Breast epithelium (tissue), 4 donors: ENCODE data around the gene MOCS3. TPM values are rescaled to one million over a fixed set of nuclear protein-coding genes. Genes with fewer than 3 reads are reported as not detected.

Experiments
- DNase-seq, 2 donors: peaks; one replicate each; pipeline ENCODE4 v3.0.0-alpha.2; 2019; ENCODE audit warnings: low spot score in 2 of 2
- H3K27ac ChIP-seq, 2 donors: fragments of 200-600 bp; sonication (generic) in 1 of 2; one replicate each; pipeline ENCODE4 v1.5.1; 2016 to 2019; ENCODE audit warnings: mild to moderate bottlenecking in 1 of 2
- H3K27me3 ChIP-seq, 2 donors: fragments of 200-600 bp; sonication (generic) in 1 of 2; one replicate each; pipeline versions ENCODE4 v1.5.1 to v1.6.0; 2017 to 2019; ENCODE audit warnings: control low read depth in 1 of 2, mild to moderate bottlenecking in 1 of 2
- H3K36me3 ChIP-seq: fragments of 200-600 bp; one replicate; pipeline ENCODE4 v1.5.1; 2019
- H3K4me1 ChIP-seq, 2 donors: fragments of 200-600 bp; sonication (generic); one replicate each; pipeline ENCODE4 v1.5.1; 2016 to 2019; ENCODE audit warnings: control low read depth in 1 of 2
- H3K4me3 ChIP-seq, 3 donors: fragments of 200-600 bp; sonication (generic); 1 replicate in 2 of 3; 2 replicates in 1 of 3; pipeline ENCODE4 v1.5.1; 2016 to 2019; ENCODE audit warnings: mild to moderate bottlenecking in 3 of 3, moderate library complexity in 2 of 3
- H3K9me3 ChIP-seq, 2 donors: fragments of 200-600 bp; sonication (generic) in 1 of 2; one replicate each; pipeline ENCODE4 v1.5.1; 2016 to 2019; ENCODE audit warnings: control low read depth in 1 of 2
- CTCF ChIP-seq, 3 donors: fragments of 450-650 bp; IDR thresholded peaks; one replicate each; pipeline ENCODE4 v1.5.1; 2016 to 2017; ENCODE audit warnings: antibody characterized with exemption in 3 of 3, mild to moderate bottlenecking in 3 of 3, moderate library complexity in 3 of 3
- POLR2A ChIP-seq: fragments of 450-650 bp; IDR thresholded peaks from one replicate; pipeline ENCODE4 v1.6.1; 2016; ENCODE audit warnings: antibody characterized with exemption, mild to moderate bottlenecking, moderate library complexity
- POLR2AphosphoS5 ChIP-seq, 3 donors: sonication (generic); formaldehyde crosslinking; IDR thresholded peaks; one replicate each; pipeline ENCODE4 v1.6.1; 2017; ENCODE audit warnings: antibody characterized with exemption in 3 of 3
- intact Hi-C: fragments of 100-400 bp; cut with DNase I; formaldehyde crosslinking; loops from one replicate; pipeline ENCODE4 v1.15.1; 2023; ENCODE audit warnings: low total_unique reads
- total RNA-seq, 3 donors: library from RNA; depleted of rRNA; stranded (reverse); fragments of >200 nt; gene quantifications; one replicate each; pipeline ENCODE4 v1.1.0, GENCODE V29; 2016

MOCS3 gene
- total RNA-seq, 3 donors from 2014 or later, result 4.5 to 6.4 (median 4.9) TPM

- Histone ChIP-seq H3K27ac (no peak overlapping the region), H3K27me3 (peaks cover 0 to 3% of the 10 kb centered on the region in 2 donors), H3K4me1 (no peaks in the 10 kb centered on the region), H3K9me3 (no peaks in the 10 kb centered on the region), H3K36me3 (no peaks in the 10 kb centered on the region), H3K4me3 (no peak overlapping the region)
- no peak for TF ChIP-seq POLR2AphosphoS5 (IDR thresholded peaks at IDR 0.05)
- no peak for TF ChIP-seq CTCF (IDR thresholded peaks at IDR 0.05)
- TF ChIP-seq POLR2A, result no peak
- no peak for DNase-seq
- intact Hi-C loops, result loop anchor here (2.0 kb wide), 1 partner anchor 310 kb away; no protein-coding TSS in a partner anchor
These were observed 38.6 kb downstream of the MOCS3 start for GRCh38 chr20:50996901-50997865.

DNA sequence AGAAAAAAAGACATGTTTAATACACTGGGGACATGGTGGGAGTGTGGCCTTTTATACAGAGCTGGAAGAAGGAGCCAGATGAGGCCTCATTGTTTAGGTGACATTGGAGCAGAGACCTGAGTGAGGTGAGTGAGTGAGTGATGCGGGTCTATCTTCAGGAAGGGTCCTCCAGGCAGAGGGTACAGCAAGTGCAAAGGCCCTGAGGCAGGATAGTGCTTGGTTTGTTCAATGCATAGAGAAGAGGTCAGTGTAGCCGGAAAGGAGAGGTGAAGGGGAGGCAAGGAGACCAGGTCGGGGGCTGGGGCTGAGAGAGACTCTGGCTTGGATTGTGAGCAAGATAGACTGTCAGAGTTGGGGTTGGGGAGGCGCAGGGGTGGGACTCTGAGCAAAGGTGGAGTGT, 40.7 kb downstream of the MOCS3 start:
- no peak for DNase-seq
- Histone ChIP-seq H3K36me3 (no peaks in the 10 kb centered on the region), H3K4me3 (no peak overlapping the region), H3K27me3 (peaks cover 0 to 3% of the 10 kb centered on the region in 2 donors), H3K4me1 (no peaks in the 10 kb centered on the region), H3K9me3 (no peaks in the 10 kb centered on the region), H3K27ac (no peak overlapping the region)
- TF ChIP-seq POLR2AphosphoS5 (IDR thresholded peaks at IDR 0.05) (no peak), POLR2A (no peak), CTCF (IDR thresholded peaks at IDR 0.05) (no peak)
- intact Hi-C loops, result no loop called here

DNA sequence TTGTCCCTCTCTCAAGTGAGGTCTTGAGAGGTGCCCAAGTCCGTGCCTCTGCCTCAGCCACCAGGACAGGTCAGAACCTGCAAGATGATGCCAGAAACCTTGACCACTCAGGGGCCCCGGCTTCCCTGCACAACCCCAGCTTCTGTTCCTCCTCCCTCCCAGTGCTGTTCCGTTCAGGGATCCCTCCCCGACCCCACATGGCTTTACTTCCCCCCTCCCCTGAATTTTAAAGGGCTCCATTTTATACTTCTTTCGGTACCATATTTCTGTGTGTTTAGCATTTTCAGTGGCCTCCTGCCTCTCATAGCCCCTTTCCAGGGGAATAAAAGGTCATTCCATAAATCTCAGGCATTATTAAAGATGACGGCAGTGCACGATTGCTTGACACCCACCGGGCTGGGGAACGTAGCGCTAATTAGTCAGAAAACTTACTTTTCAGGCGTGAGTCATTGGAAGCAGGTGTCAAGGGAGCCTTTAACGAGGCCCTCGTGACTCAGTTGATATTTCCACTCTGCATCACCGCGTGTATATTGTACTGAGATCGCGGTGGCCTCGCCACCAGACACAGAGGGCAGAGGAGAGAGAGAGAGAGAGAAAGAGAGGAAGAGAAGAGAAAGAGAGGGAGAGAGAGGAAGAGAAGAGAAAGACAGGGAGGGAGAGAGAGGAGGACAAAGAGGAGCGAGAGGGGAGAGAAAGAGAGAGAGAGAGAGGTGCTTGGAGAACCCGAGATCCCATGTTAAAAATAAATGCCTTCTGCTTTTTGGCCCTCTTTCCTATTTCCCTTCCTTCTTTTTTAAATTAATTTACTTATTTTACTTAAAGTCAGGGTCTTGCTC, 43.0 kb downstream of the MOCS3 start:
- Histone ChIP-seq H3K4me3 (no peak overlapping the region), H3K36me3 (no peaks in the 10 kb centered on the region), H3K9me3 (no peaks in the 10 kb centered on the region), H3K27me3 (peaks cover 0 to 2% of the 10 kb centered on the region in 2 donors), H3K4me1 (no peaks in the 10 kb centered on the region), H3K27ac (no peak overlapping the region)
- TF ChIP-seq POLR2AphosphoS5 (IDR thresholded peaks at IDR 0.05) (no peak), POLR2A (no peak), CTCF (IDR thresholded peaks at IDR 0.05) (no peak)
- no peak for DNase-seq
- intact Hi-C loops, result no loop called here

DNA sequence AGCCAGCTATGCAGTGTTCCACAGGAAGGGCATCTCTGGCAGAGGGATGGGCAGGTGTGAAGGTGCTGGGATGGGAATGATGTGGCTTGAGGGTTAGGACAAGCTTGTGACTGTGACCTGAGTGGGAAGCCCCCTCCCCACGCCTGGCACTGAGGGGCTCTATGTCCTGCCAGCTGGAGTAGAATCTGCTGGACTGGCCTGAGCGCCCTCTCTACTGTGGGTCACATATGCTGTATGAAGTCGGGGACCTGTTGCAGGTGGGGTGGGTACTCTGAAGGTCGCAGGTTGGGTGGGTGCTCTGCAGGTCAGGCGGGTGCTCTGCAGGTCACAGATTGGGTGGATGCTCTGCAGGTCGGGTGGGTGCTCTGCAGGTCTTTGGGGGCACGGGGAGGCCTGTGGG, 44.0 kb downstream of the MOCS3 start:
- H3K4me3 ChIP-seq, result no peak overlapping the region
- TF ChIP-seq POLR2AphosphoS5 (IDR thresholded peaks at IDR 0.05), result no peak
- TF ChIP-seq POLR2A, result no peak
- no peak for TF ChIP-seq CTCF (IDR thresholded peaks at IDR 0.05)

More for the DNA sequence above, 44.0 kb downstream of the MOCS3 start:
- Histone ChIP-seq H3K27me3 (no peaks in the 10 kb centered on the region), H3K4me1 (no peaks in the 10 kb centered on the region), H3K9me3 (no peaks in the 10 kb centered on the region), H3K36me3 (no peaks in the 10 kb centered on the region), H3K27ac (no peak overlapping the region)
- intact Hi-C loops, result no loop called here
- DNase-seq, result no peak
